ENCODE results near the gene STAT5B.

STAT5B gene

DNA sequence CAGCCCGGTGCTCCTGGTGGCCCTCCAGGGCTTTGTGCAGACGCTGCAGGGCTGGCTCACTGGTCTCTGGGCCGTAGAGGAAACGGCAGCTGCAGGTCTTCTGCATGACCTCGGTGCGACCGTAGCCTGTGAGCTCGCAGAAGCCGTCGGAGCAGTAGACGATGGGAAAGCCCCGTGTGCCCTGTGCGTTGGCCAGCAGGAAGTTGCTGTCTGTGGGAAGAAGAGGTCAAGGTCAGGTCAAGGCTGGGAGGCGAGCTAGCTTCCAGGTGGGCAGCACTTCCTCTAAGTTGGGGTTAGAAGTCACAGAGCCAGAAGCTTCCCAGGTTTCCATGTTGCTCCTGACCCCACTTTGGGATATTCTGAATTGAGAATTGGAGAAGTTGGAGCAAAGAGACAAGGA is 97.4 kb downstream of the STAT5B start:
- TF ChIP-seq, protein P1, sequence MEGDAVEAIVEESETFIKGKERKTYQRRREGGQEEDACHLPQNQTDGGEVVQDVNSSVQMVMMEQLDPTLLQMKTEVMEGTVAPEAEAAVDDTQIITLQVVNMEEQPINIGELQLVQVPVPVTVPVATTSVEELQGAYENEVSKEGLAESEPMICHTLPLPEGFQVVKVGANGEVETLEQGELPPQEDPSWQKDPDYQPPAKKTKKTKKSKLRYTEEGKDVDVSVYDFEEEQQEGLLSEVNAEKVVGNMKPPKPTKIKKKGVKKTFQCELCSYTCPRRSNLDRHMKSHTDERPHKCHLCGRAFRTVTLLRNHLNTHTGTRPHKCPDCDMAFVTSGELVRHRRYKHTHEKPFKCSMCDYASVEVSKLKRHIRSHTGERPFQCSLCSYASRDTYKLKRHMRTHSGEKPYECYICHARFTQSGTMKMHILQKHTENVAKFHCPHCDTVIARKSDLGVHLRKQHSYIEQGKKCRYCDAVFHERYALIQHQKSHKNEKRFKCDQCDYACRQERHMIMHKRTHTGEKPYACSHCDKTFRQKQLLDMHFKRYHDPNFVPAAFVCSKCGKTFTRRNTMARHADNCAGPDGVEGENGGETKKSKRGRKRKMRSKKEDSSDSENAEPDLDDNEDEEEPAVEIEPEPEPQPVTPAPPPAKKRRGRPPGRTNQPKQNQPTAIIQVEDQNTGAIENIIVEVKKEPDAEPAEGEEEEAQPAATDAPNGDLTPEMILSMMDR (IDR thresholded peaks at IDR 0.05; ENCODE audit: low read depth, low read length) = no peak
- H3K4me3 ChIP-seq (ENCODE audit: low read depth, low read length) = no peak overlapping the region
- in situ Hi-C loops (cut with HindIII; ENCODE audit: low sequenced_read_pairs) = no loop called here
- DNase-seq (ENCODE audit: low read depth, low spot score) = no peak

DNA sequence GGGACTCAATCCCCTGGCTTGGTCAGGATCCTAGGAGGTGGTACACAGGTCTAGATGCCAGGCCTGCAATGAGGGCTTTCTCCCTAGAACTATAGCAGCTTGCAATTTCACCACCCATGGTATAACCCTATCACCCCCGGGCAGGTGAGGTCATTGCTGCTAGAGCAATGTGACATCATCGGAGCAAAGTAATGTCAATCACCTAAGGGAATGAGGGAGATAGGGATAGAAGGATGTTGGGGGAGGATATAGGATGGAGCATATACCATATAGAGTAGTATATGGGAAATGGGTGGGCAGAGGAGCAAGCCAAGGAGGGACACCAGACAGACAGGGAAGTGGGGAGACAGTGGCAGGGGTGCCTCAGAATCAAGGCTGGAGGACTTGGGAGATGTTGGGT is 98.5 kb downstream of the STAT5B start:
- DNase-seq (ENCODE audit: low read depth, low spot score) = no peak
- in situ Hi-C loops (cut with HindIII; ENCODE audit: low sequenced_read_pairs) = no loop called here
- no peak overlapping the region for H3K4me3 ChIP-seq (ENCODE audit: low read depth, low read length)
- TF ChIP-seq, protein P1 (IDR thresholded peaks at IDR 0.05; ENCODE audit: low read depth, low read length) = no peak

DNA sequence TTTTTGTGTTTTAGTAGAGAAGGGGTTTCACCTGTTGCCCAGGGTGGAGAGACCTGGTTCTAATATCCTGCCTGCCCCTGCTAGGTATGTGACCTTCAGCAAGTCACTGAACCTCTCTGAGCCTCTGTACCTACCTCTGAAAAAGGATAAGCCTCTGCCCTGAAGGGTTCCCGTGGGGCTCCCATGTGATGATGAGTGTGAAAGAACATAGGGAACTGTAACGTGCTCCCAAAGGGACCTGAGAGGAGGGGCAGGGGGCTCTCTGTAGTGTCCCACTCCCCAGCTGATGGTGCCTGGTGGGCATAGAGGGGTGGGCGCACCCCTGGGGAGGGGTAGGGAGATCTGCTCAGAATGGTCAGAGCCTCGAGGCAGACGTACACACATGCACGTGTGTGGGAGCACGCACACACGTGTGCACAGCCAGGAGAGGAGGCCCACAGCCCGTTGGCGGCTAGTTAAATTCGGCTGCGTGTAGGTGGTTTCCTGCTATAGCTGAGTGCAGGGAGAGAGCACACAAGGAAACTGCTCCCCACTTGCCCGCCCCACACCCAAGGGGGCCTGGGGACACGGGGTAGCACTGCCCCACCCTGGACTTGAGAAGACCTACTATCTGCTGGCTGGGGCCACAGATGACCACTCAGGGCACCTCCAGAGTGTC is 101.9 kb downstream of the STAT5B start:
- DNase-seq (ENCODE audit: low read depth, low spot score) = no peak
- TF ChIP-seq, protein P1 (IDR thresholded peaks at IDR 0.05; ENCODE audit: low read depth, low read length) = no peak
- in situ Hi-C loops (cut with HindIII; ENCODE audit: low sequenced_read_pairs) = no loop called here
- no peak overlapping the region for H3K4me3 ChIP-seq (ENCODE audit: low read depth, low read length)

DNA sequence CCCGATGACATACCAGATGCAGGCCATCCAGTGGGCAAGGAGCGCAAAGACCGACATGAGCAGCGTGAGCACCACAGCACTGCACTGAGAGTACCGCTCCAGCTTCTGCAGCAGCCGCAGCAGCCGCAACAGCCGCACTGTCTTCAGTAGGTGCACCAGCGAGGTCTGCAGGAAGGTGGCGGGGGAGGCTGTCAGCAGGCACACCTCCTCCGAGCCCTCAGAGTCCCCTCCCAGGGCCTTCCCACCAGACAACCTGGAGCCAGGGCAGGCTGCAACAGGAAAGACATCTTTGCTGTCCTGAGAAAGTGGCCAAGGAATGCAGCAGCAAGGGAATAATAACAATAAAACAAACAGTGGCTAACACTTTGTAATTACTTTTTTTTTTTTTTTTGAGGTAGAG is 104.4 kb downstream of the STAT5B start:
- DNase-seq (ENCODE audit: low read depth, low spot score) = no peak
- in situ Hi-C loops (cut with HindIII; ENCODE audit: low sequenced_read_pairs) = no loop called here
- H3K4me3 ChIP-seq (ENCODE audit: low read depth, low read length) = no peak overlapping the region
- TF ChIP-seq, protein P1 (IDR thresholded peaks at IDR 0.05; ENCODE audit: low read depth, low read length) = no peak

DNA sequence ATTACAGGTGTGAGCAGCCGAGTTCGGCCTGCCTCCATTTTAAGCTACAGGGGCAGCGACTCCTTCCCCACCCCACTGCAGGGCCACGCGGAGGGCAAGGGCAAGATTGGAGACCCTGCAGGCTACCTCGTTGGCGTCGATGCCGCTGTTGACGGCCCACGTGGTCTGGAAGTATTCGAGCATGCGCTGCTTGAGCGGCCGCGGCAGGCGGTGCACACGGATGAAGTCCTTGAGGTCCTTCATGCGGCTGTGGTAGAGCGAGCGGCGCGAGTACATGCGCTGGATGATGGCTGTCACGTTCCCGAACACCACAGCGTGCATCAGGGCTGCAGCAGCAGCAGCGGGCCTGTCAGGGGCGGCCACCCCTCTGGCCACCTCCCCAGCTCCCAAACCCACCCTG is 106.8 kb downstream of the STAT5B start:
- in situ Hi-C loops (cut with HindIII; ENCODE audit: low sequenced_read_pairs) = no loop called here
- no peak for DNase-seq (ENCODE audit: low read depth, low spot score)
- TF ChIP-seq, protein P1 (IDR thresholded peaks at IDR 0.05; ENCODE audit: low read depth, low read length) = no peak
- no peak overlapping the region for H3K4me3 ChIP-seq (ENCODE audit: low read depth, low read length)

DNA sequence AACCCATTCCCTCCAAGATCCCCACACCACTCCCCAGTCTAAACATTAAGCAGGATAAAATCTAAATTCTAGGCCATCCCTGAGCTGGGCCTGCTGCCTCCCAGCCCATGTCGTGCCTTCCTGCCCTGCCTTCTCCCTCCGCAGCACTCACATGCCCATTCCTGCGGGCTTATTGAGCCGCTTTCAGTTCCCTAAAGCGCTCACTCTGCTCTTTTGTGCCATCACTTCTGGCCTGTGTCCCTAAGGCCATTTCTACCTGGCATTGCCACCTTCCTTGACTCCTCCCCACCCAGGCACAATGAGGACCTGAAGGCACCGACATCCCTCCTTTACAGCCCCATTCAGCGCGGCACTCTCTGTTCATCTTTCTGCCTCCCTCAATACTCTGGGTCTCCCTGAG is 108.4 kb downstream of the STAT5B start:
- TF ChIP-seq, protein P1 (IDR thresholded peaks at IDR 0.05; ENCODE audit: low read depth, low read length) = no peak

More for the DNA sequence above, 108.4 kb downstream of the STAT5B start:
- in situ Hi-C loops (cut with HindIII; ENCODE audit: low sequenced_read_pairs) = no loop called here
- DNase-seq (ENCODE audit: low read depth, low spot score) = no peak
- no peak overlapping the region for H3K4me3 ChIP-seq (ENCODE audit: low read depth, low read length)

Data from astrocyte of the spinal cord (primary cell).